ENCODE data around the gene CREB5. TPM values are rescaled to one million over a fixed set of nuclear protein-coding genes. Genes with fewer than 3 reads are reported as not detected.
A peak's percentile ranks its signal among the peaks of the same experiment; 100 is the strongest.

The CREB5 gene
- total RNA-seq, 2 donors from 2014 or later = 0.53 to 2.6 TPM

DNA sequence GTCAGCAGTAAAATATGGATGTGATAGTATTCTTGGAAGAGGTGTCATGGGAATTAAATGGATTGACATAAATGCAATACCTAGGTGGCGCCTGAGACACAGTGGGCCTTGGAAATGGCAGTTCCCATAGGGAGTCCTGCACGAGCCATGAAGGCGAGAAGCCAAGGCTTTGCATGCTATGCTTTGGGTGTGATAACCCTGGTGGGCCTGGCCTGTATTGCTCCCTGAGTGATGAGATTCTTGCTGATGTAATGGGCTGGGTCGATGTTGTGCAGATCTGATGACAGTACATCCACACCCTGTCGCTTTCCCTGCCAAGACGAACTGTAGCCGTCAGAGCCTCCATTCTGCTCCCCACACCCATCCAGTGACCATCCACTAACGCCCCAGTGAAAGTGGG lies 46.4 kb downstream of the CREB5 start:
- Histone ChIP-seq H3K9me3 (ENCODE audit: control insufficient read depth, low read length) (no peaks in the 10 kb centered on the region), H3K27me3 (ENCODE audit: control insufficient read depth, insufficient read depth, low read length, poor library complexity, severe bottlenecking) (no peaks in the 10 kb centered on the region), H3K4me3 (ENCODE audit: low read length) (no peak overlapping the region), H3K4me1 (ENCODE audit: control insufficient read depth, insufficient read depth, low read length) (no peaks in the 10 kb centered on the region), H3K36me3 (ENCODE audit: control insufficient read depth, insufficient read depth, low read length) (no peaks in the 10 kb centered on the region), H3K27ac (ENCODE audit: low read depth, low read length) (no peak overlapping the region), H3K9ac (ENCODE audit: extremely low read depth, low read length, poor library complexity, severe bottlenecking) (no peak overlapping the region)
- TF ChIP-seq, protein P1, sequence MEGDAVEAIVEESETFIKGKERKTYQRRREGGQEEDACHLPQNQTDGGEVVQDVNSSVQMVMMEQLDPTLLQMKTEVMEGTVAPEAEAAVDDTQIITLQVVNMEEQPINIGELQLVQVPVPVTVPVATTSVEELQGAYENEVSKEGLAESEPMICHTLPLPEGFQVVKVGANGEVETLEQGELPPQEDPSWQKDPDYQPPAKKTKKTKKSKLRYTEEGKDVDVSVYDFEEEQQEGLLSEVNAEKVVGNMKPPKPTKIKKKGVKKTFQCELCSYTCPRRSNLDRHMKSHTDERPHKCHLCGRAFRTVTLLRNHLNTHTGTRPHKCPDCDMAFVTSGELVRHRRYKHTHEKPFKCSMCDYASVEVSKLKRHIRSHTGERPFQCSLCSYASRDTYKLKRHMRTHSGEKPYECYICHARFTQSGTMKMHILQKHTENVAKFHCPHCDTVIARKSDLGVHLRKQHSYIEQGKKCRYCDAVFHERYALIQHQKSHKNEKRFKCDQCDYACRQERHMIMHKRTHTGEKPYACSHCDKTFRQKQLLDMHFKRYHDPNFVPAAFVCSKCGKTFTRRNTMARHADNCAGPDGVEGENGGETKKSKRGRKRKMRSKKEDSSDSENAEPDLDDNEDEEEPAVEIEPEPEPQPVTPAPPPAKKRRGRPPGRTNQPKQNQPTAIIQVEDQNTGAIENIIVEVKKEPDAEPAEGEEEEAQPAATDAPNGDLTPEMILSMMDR (conservative IDR thresholded peaks at IDR 0.05) = peak; percentile 56
- Mint-ChIP-seq H3K27ac (no peak overlapping the region), H3K9me3 (no peaks in the 10 kb centered on the region), H3K36me3 (ENCODE audit: low read depth) (no peaks in the 10 kb centered on the region), H3K4me1 (peaks cover 4% of the 10 kb centered on the region), H3K27me3 (ENCODE audit: insufficient read depth) (no peaks in the 10 kb centered on the region), H3K4me3 (no peak overlapping the region)
- WGBS, 2 experiments (ENCODE audit: insufficient coverage in 1 of 2, insufficient read length in 1 of 2) = 64 to 68% methylated on average over 7 to 8 of the region's 8 CpGs
- DNase-seq = peak; percentile 65

DNA sequence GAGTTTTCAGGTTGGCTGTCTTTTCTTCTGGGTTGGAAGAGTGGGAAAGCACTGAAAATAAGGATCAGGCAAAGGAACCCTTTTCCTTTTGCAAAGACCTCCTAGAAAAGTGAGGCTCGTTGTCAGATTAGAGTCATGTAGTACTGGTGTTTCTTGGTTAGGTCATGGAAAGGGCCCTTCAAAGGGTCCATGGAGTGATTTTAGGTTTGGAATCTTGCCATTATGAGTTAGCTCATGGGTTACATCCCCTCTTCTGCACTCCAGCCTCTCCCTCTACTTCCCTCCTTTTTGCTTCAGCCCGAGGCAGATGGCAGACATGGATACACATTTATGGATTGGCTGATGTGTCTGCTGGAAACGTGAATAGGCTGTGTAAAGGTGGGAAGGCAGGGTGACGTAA lies 47.0 kb downstream of the CREB5 start:
- H3K27ac ChIP-seq (ENCODE audit: low read depth, low read length) = no peak overlapping the region
- H3K36me3 Mint-ChIP-seq (ENCODE audit: low read depth) = no peaks in the 10 kb centered on the region
- H3K27ac Mint-ChIP-seq = no peak overlapping the region
- no peaks in the 10 kb centered on the region for H3K27me3 ChIP-seq (ENCODE audit: control insufficient read depth, insufficient read depth, low read length, poor library complexity, severe bottlenecking)
- H3K9me3 Mint-ChIP-seq = no peaks in the 10 kb centered on the region
- no peaks in the 10 kb centered on the region for H3K9me3 ChIP-seq (ENCODE audit: control insufficient read depth, low read length)
- WGBS, 2 experiments (ENCODE audit: insufficient coverage in 1 of 2, insufficient read length in 1 of 2) = 88 to 100% methylated on average over 2 to 4 of the region's 4 CpGs
- H3K4me3 Mint-ChIP-seq = no peak overlapping the region
- H3K36me3 ChIP-seq (ENCODE audit: control insufficient read depth, insufficient read depth, low read length) = no peaks in the 10 kb centered on the region
- no peaks in the 10 kb centered on the region for H3K4me1 ChIP-seq (ENCODE audit: control insufficient read depth, insufficient read depth, low read length)
- no peak for DNase-seq
- no peaks in the 10 kb centered on the region for H3K27me3 Mint-ChIP-seq (ENCODE audit: insufficient read depth)
- no peak overlapping the region for H3K4me3 ChIP-seq (ENCODE audit: low read length)
- no peak overlapping the region for H3K9ac ChIP-seq (ENCODE audit: extremely low read depth, low read length, poor library complexity, severe bottlenecking)
- H3K4me1 Mint-ChIP-seq = peaks cover 4% of the 10 kb centered on the region
- TF ChIP-seq, protein P1 (conservative IDR thresholded peaks at IDR 0.05) = no peak

DNA sequence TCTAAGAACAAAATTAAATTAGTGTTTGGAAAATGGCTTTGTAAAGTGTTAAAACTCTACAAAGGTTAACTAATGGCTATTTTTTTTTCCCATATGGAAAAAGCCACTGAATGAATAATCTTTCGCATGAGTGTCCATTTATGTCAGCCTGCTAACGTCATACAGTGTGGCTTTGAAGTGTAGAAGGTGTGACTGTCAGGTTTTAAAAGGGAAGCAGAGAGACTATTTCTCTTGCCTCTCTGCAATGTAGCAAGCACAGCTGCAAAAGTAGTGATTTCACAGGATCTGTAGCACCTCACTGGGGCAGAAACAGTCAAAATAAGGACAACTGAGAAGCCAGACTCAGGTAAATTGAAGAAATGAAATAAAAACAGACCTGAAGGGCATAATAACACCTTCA lies 53.4 kb downstream of the CREB5 start:
- Histone ChIP-seq H3K9ac (ENCODE audit: extremely low read depth, low read length, poor library complexity, severe bottlenecking) (no peak overlapping the region), H3K36me3 (ENCODE audit: control insufficient read depth, insufficient read depth, low read length) (no peaks in the 10 kb centered on the region), H3K9me3 (ENCODE audit: control insufficient read depth, low read length) (no peaks in the 10 kb centered on the region), H3K27ac (ENCODE audit: low read depth, low read length) (no peak overlapping the region), H3K27me3 (ENCODE audit: control insufficient read depth, insufficient read depth, low read length, poor library complexity, severe bottlenecking) (no peaks in the 10 kb centered on the region), H3K4me3 (ENCODE audit: low read length) (no peak overlapping the region), H3K4me1 (ENCODE audit: control insufficient read depth, insufficient read depth, low read length) (no peaks in the 10 kb centered on the region)
- Mint-ChIP-seq H3K27ac (no peak overlapping the region), H3K27me3 (ENCODE audit: insufficient read depth) (no peaks in the 10 kb centered on the region), H3K9me3 (no peaks in the 10 kb centered on the region), H3K36me3 (ENCODE audit: low read depth) (no peaks in the 10 kb centered on the region), H3K4me3 (no peak overlapping the region), H3K4me1 (peaks cover 6% of the 10 kb centered on the region)
- WGBS, 2 experiments (ENCODE audit: insufficient coverage in 1 of 2, insufficient read length in 1 of 2) = 93 to 95% methylated on average over 2 of the region's 2 CpGs
- TF ChIP-seq, protein P1 (conservative IDR thresholded peaks at IDR 0.05) = no peak
- DNase-seq = no peak
